HCT116 (cell line): ENCODE results near the gene KRT79. TPM values are rescaled to one million over a fixed set of nuclear protein-coding genes. Genes with fewer than 3 reads are reported as not detected.

Experiments
- ATAC-seq: fragments of 200-7000 bp; cut with Tn5 transposase; 2 replicates; pipeline ENCODE4 v1.9.1; 2020; ENCODE audit warnings: mild to moderate bottlenecking, moderate library complexity
- BruUV-seq: library from RNA; stranded (reverse); fragments of 400-500 nt; replicated peaks from 2 replicates; lab custom pipeline; 2021; lab: Mats Ljungman, UMichigan
- CTCF ChIA-PET: fragments of 300-600 bp; sonication (Branson Sonifier 250); formaldehyde crosslinking; loops from one replicate; lab custom pipeline; 2021; ENCODE audit warnings: antibody characterized with exemption; lab: Charles Lee
- POLR2A ChIA-PET: fragments of 300-600, 350-600 bp; sonication (Branson Sonifier 250); formaldehyde crosslinking; loops from one replicate; lab custom pipeline; 2021; ENCODE audit warnings: antibody characterized with exemption; lab: Charles Lee
- RAD21 ChIA-PET, 2 experiments: fragments of 300-600 bp; sonication (Branson Sonifier 250); formaldehyde crosslinking; loops; one replicate each; lab custom pipeline; 2023; ENCODE audit warnings: low total read pairs in 2 of 2; ENCODE audit not compliant: uncharacterized antibody in 2 of 2, unreplicated experiment in 2 of 2, low non-redundant PET in 1 of 2; lab: Charles Lee
- DNase-seq: peaks from one replicate; pipeline ENCODE4 v3.0.0-alpha.2; 2010; ENCODE audit warnings: low read depth, low spot score
- H2AFZ ChIP-seq: fragments of 200-600 bp; shearing (Covaris generic), sonication (generic); 2 replicates; pipeline ENCODE4 v1.6.1; 2017; ENCODE audit warnings: low read depth, mixed run types, mixed read lengths, antibody characterized with exemption, low read length; ENCODE audit not compliant: poor library complexity, severe bottlenecking
- H3K27ac ChIP-seq: 2 replicates; pipeline ENCODE4 v1.5.1; 2012; ENCODE audit warnings: low read depth, low read length
- H3K27me3 ChIP-seq: fragments of 200-600 bp; sonication (generic); 2 replicates; pipeline ENCODE4 v1.6.1; 2016; ENCODE audit warnings: mixed run types, low read length, mixed read lengths; ENCODE audit not compliant: insufficient read depth
- H3K36me3 ChIP-seq, 2 experiments: fragments of 200-500 bp in 1 of 2; fragments of 200-600 bp in 1 of 2; sonication (Bioruptor generic) in 1 of 2; sonication (generic) in 1 of 2; 2 replicates each; pipeline versions ENCODE4 v1.5.1 to v1.6.1; 2014 to 2016; ENCODE audit warnings: low read length in 2 of 2, inconsistent platforms in 1 of 2, mixed read lengths in 1 of 2, mixed run types in 1 of 2; ENCODE audit not compliant: insufficient read depth in 2 of 2, control insufficient read depth in 1 of 2
- H3K4me1 ChIP-seq, 2 experiments: fragments of 200-600 bp in 1 of 2; sonication (generic) in 1 of 2; 2 replicates each; pipeline versions ENCODE4 v1.5.1 to v1.6.1; 2012 to 2017; ENCODE audit warnings: low read length in 2 of 2, inconsistent platforms in 1 of 2, mild to moderate bottlenecking in 1 of 2, mixed read lengths in 1 of 2, mixed run types in 1 of 2, moderate library complexity in 1 of 2; ENCODE audit not compliant: insufficient read depth in 2 of 2, control insufficient read depth in 1 of 2
- H3K4me2 ChIP-seq: fragments of 200-600 bp; sonication (generic); 2 replicates; pipeline ENCODE4 v1.6.1; 2017; ENCODE audit warnings: mixed run types, low read length, mixed read lengths
- H3K4me3 ChIP-seq, 2 experiments: fragments of 200-600 bp in 1 of 2; sonication (generic) in 1 of 2; replicated peaks in 1 of 2; 2 replicates each; pipeline ENCODE4 v1.5.1; 2011 to 2016; ENCODE audit warnings: low read length in 2 of 2, control low read depth in 1 of 2, low read depth in 1 of 2, mild to moderate bottlenecking in 1 of 2, mixed read lengths in 1 of 2, mixed run types in 1 of 2
- H3K79me2 ChIP-seq: fragments of 200-600 bp; sonication (generic); 2 replicates; pipeline ENCODE4 v1.6.1; 2017; ENCODE audit warnings: mild to moderate bottlenecking, mixed run types, low read length, moderate library complexity, mixed read lengths; ENCODE audit not compliant: insufficient read depth
- H3K9ac ChIP-seq: fragments of 200-600 bp; sonication (generic); 2 replicates; pipeline ENCODE4 v1.6.1; 2016; ENCODE audit warnings: low read length, mixed read lengths
- H3K9me2 ChIP-seq: fragments of 200-600 bp; sonication (generic), shearing (Covaris generic); 2 replicates; pipeline ENCODE4 v1.6.1; 2017; ENCODE audit warnings: mixed run types, mild to moderate bottlenecking, moderate library complexity; ENCODE audit not compliant: insufficient read depth
- H3K9me3 ChIP-seq, 2 experiments: fragments of 200-500 bp in 1 of 2; fragments of 200-600 bp in 1 of 2; sonication (Bioruptor generic) in 1 of 2; sonication (generic) in 1 of 2; 2 replicates each; pipeline ENCODE4 v1.6.1; 2014 to 2017; ENCODE audit warnings: low read length in 2 of 2, mixed read lengths in 2 of 2, inconsistent platforms in 1 of 2, low read depth in 1 of 2, mild to moderate bottlenecking in 1 of 2, mixed run types in 1 of 2, moderate library complexity in 1 of 2; ENCODE audit not compliant: control insufficient read depth in 1 of 2, insufficient read depth in 1 of 2
- H4K20me1 ChIP-seq: fragments of 200-600 bp; sonication (generic), shearing (Covaris generic); 2 replicates; pipeline ENCODE4 v1.6.1; 2017; ENCODE audit warnings: mixed run types, mild to moderate bottlenecking, moderate library complexity; ENCODE audit not compliant: insufficient read depth
- EGR1 ChIP-seq: IDR thresholded peaks from 2 replicates; pipeline ENCODE4 v1.6.1; 2012; ENCODE audit warnings: low read depth
- EZH2 ChIP-seq: fragments of 200-600 bp; sonication (generic); IDR thresholded peaks from 2 replicates; pipeline ENCODE4 v1.6.1; 2017; ENCODE audit warnings: antibody characterized with exemption, mixed run types
- EZH2phosphoT487 ChIP-seq: fragments of 200-600 bp; IDR thresholded peaks from 2 replicates; pipeline ENCODE4 v1.6.1; 2018; ENCODE audit warnings: antibody characterized with exemption, borderline replicate concordance
- POLR2A ChIP-seq: IDR thresholded peaks from 2 replicates; pipeline ENCODE4 v1.7.0; 2011; ENCODE audit warnings: borderline replicate concordance; ENCODE audit not compliant: insufficient read depth, insufficient read length; ENCODE audit errors: extremely low read depth
- POLR2AphosphoS5 ChIP-seq: IDR thresholded peaks from 2 replicates; pipeline ENCODE4 v1.6.1; 2011; ENCODE audit warnings: mild to moderate bottlenecking, low read depth, low read length, moderate library complexity
- RAD21 ChIP-seq: IDR thresholded peaks from 2 replicates; pipeline ENCODE4 v1.6.1; 2012; ENCODE audit warnings: low read depth, mild to moderate bottlenecking
- SIN3A ChIP-seq: IDR thresholded peaks from 2 replicates; pipeline ENCODE4 v1.6.1; 2012; ENCODE audit warnings: low read depth
- SP1 ChIP-seq: IDR thresholded peaks from 2 replicates; pipeline ENCODE4 v1.6.1; 2012; ENCODE audit warnings: low read depth
- YY1 ChIP-seq: IDR thresholded peaks from 2 replicates; pipeline ENCODE4 v1.6.1; 2011; ENCODE audit warnings: low read length, low read depth, moderate library complexity, mild to moderate bottlenecking; ENCODE audit not compliant: insufficient replicate concordance; ENCODE audit errors: extremely low read depth
- ZFX ChIP-seq: fragments of 450-650 bp; IDR thresholded peaks from 2 replicates; pipeline ENCODE4 v1.6.1; 2017
- ZNF274 ChIP-seq: fragments of 200-500 bp; sonication (Bioruptor generic); IDR thresholded peaks from 2 replicates; pipeline ENCODE4 v1.6.1; 2014; ENCODE audit warnings: mild to moderate bottlenecking, low read depth, low read length, inconsistent platforms
- intact Hi-C: fragments of 100-400 bp; cut with micrococcal nuclease; formaldehyde crosslinking; loops from 2 replicates; pipeline ENCODE4 v1.10.0; 2022
- total RNA-seq: library from RNA; stranded (reverse); gene quantifications from one replicate; pipeline ENCODE4 v1.2.1, GENCODE V29; 2021; ENCODE audit not compliant: unreplicated experiment
- TF ChIP-seq, protein P1 (sequence below), 3 experiments: fragments of 200-600 bp in 1 of 3; sonication (generic) in 1 of 3; IDR thresholded peaks in 2 of 3; conservative IDR thresholded peaks in 1 of 3; 2 replicates each; pipeline ENCODE4 v1.5.1; 2012 to 2017; ENCODE audit warnings: low read depth in 2 of 3, low read length in 2 of 3, antibody characterized with exemption in 1 of 3, borderline replicate concordance in 1 of 3, control low read depth in 1 of 3, mild to moderate bottlenecking in 1 of 3, mixed read lengths in 1 of 3, mixed run types in 1 of 3, moderate library complexity in 1 of 3; ENCODE audit not compliant: insufficient read depth in 1 of 3
- TF ChIP-seq, protein P2 (sequence below): IDR thresholded peaks from 2 replicates; pipeline ENCODE4 v1.6.1; 2012; ENCODE audit warnings: low read depth
- TF ChIP-seq, protein P3 (sequence below): IDR thresholded peaks from 2 replicates; pipeline ENCODE4 v1.6.1; 2011; ENCODE audit warnings: mild to moderate bottlenecking, low read length, moderate library complexity; ENCODE audit not compliant: insufficient replicate concordance; ENCODE audit errors: extremely low read depth

Gene KRT79
- total RNA-seq, 1 experiment from 2014 or later: not detected

DNA sequence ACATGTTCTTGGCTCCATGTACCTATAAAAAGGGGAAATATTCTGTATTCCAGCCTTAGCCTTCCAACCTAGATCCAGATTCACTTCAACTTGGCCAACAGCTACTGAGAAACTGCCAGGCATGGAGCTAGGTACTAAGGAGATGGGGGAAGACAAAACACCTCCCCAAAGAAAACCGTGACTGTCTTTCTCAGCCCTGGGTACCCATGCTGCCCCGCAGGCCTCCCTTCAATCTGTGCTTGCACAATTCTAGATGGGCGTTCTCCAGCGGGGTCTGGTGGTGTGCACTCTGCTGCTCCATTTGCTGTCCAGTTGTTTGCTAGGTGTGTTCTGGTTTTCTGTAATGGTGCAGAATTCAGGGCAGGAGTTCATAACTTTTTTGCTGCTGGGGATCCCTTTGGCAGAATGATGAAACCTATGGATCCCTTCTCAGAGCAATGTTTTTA lies 19.4 kb downstream of the KRT79 start:
- H3K9me2 ChIP-seq: no peaks in the 10 kb centered on the region

More for the DNA sequence above, 19.4 kb downstream of the KRT79 start:
- H3K9ac ChIP-seq: no peak overlapping the region
- no peaks in the 10 kb centered on the region for H3K79me2 ChIP-seq
- no peak overlapping the region for H3K4me3 ChIP-seq
- CTCF ChIA-PET: no interaction called here
- no TSS peak for BruUV-seq
- intact Hi-C loops: no loop called here
- H4K20me1 ChIP-seq: no peaks in the 10 kb centered on the region
- H2AFZ ChIP-seq: no peak overlapping the region
- POLR2A ChIA-PET: no interaction called here
- H3K9me3 ChIP-seq: no peaks in the 10 kb centered on the region
- no peaks in the 10 kb centered on the region for H3K36me3 ChIP-seq
- 0 out of 2 replicates have a peak, but pooled peaks cover 2% of the 10 kb centered on the region for H3K27me3 ChIP-seq
- H3K27ac ChIP-seq: no peak overlapping the region
- no peaks in the 10 kb centered on the region for H3K4me1 ChIP-seq
- TF ChIP-seq EZH2phosphoT487 (no peak), EGR1 (no peak), POLR2A (no peak), POLR2AphosphoS5 (no peak), ZFX (no peak), SP1 (no peak), ZNF274 (no peak), YY1 (no peak), RAD21 (no peak), EZH2 (no peak), SIN3A (no peak)
- TF ChIP-seq, protein P1, sequence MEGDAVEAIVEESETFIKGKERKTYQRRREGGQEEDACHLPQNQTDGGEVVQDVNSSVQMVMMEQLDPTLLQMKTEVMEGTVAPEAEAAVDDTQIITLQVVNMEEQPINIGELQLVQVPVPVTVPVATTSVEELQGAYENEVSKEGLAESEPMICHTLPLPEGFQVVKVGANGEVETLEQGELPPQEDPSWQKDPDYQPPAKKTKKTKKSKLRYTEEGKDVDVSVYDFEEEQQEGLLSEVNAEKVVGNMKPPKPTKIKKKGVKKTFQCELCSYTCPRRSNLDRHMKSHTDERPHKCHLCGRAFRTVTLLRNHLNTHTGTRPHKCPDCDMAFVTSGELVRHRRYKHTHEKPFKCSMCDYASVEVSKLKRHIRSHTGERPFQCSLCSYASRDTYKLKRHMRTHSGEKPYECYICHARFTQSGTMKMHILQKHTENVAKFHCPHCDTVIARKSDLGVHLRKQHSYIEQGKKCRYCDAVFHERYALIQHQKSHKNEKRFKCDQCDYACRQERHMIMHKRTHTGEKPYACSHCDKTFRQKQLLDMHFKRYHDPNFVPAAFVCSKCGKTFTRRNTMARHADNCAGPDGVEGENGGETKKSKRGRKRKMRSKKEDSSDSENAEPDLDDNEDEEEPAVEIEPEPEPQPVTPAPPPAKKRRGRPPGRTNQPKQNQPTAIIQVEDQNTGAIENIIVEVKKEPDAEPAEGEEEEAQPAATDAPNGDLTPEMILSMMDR (IDR thresholded peaks at IDR 0.05 in 2 of 3, conservative IDR thresholded peaks at IDR 0.05 in 1 of 3; ENCODE audit: borderline replicate concordance in 1 of 3, insufficient read depth in 1 of 3, low read depth in 2 of 3, low read length in 2 of 3): no peak
- TF ChIP-seq, protein P2, sequence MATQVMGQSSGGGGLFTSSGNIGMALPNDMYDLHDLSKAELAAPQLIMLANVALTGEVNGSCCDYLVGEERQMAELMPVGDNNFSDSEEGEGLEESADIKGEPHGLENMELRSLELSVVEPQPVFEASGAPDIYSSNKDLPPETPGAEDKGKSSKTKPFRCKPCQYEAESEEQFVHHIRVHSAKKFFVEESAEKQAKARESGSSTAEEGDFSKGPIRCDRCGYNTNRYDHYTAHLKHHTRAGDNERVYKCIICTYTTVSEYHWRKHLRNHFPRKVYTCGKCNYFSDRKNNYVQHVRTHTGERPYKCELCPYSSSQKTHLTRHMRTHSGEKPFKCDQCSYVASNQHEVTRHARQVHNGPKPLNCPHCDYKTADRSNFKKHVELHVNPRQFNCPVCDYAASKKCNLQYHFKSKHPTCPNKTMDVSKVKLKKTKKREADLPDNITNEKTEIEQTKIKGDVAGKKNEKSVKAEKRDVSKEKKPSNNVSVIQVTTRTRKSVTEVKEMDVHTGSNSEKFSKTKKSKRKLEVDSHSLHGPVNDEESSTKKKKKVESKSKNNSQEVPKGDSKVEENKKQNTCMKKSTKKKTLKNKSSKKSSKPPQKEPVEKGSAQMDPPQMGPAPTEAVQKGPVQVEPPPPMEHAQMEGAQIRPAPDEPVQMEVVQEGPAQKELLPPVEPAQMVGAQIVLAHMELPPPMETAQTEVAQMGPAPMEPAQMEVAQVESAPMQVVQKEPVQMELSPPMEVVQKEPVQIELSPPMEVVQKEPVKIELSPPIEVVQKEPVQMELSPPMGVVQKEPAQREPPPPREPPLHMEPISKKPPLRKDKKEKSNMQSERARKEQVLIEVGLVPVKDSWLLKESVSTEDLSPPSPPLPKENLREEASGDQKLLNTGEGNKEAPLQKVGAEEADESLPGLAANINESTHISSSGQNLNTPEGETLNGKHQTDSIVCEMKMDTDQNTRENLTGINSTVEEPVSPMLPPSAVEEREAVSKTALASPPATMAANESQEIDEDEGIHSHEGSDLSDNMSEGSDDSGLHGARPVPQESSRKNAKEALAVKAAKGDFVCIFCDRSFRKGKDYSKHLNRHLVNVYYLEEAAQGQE: no peak
- TF ChIP-seq, protein P3, sequence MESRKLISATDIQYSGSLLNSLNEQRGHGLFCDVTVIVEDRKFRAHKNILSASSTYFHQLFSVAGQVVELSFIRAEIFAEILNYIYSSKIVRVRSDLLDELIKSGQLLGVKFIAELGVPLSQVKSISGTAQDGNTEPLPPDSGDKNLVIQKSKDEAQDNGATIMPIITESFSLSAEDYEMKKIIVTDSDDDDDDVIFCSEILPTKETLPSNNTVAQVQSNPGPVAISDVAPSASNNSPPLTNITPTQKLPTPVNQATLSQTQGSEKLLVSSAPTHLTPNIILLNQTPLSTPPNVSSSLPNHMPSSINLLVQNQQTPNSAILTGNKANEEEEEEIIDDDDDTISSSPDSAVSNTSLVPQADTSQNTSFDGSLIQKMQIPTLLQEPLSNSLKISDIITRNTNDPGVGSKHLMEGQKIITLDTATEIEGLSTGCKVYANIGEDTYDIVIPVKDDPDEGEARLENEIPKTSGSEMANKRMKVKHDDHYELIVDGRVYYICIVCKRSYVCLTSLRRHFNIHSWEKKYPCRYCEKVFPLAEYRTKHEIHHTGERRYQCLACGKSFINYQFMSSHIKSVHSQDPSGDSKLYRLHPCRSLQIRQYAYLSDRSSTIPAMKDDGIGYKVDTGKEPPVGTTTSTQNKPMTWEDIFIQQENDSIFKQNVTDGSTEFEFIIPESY: no peak
- DNase-seq (no peak), ATAC-seq (no peak)
- RAD21 ChIA-PET: no interaction called here
- H3K4me2 ChIP-seq: no peak overlapping the region
